SU-DHL-6 (cell line): ENCODE results near the gene TSSK3.
A peak's percentile ranks its signal among the peaks of the same experiment; 100 is the strongest.

Experiments
- H2AFZ ChIP-seq: fragments of 200-600 bp; sonication (generic); 2 replicates; pipeline ENCODE4 v1.6.1; 2014; ENCODE audit warnings: low read depth, mild to moderate bottlenecking, moderate library complexity, mixed read lengths, antibody characterized with exemption, low read length; ENCODE audit not compliant: severe bottlenecking
- H3F3A ChIP-seq: fragments of 200-600 bp; shearing (Covaris generic); 2 replicates; pipeline ENCODE4 v1.6.0; 2016; ENCODE audit warnings: antibody characterized with exemption, mild to moderate bottlenecking; ENCODE audit not compliant: insufficient read depth
- H3K27ac ChIP-seq: fragments of 200-600 bp; sonication (generic); 2 replicates; pipeline ENCODE4 v1.5.1; 2016; ENCODE audit warnings: low read depth, mild to moderate bottlenecking, low read length, moderate library complexity, mixed read lengths
- H3K27me3 ChIP-seq: fragments of 200-600 bp; sonication (generic), shearing (Covaris generic); 2 replicates; pipeline ENCODE4 v1.6.0; 2014; ENCODE audit warnings: mild to moderate bottlenecking, low read length
- H3K36me3 ChIP-seq: fragments of 200-600 bp; sonication (generic); 2 replicates; pipeline ENCODE4 v1.6.1; 2014; ENCODE audit warnings: mild to moderate bottlenecking, low read length, mixed read lengths
- H3K4me2 ChIP-seq: fragments of 300-600, 200-600 bp; shearing (Covaris generic), sonication (generic); 2 replicates; pipeline ENCODE4 v1.6.0; 2014; ENCODE audit warnings: low read length, low read depth, mild to moderate bottlenecking; ENCODE audit not compliant: poor library complexity, severe bottlenecking
- H3K4me3 ChIP-seq: fragments of 200-600 bp; sonication (generic); 2 replicates; pipeline ENCODE4 v1.5.1; 2014; ENCODE audit warnings: antibody characterized with exemption, low read length, mild to moderate bottlenecking, mixed read lengths; ENCODE audit not compliant: insufficient read depth, poor library complexity, severe bottlenecking
- H3K79me2 ChIP-seq: fragments of 200-600 bp; sonication (generic); 2 replicates; pipeline ENCODE4 v1.6.1; 2014; ENCODE audit warnings: mild to moderate bottlenecking, low read length, moderate library complexity; ENCODE audit not compliant: insufficient read depth
- H3K9ac ChIP-seq: fragments of 200-600 bp; sonication (generic); 2 replicates; pipeline ENCODE4 v1.7.0; 2014; ENCODE audit warnings: mild to moderate bottlenecking, low read length
- H3K9me2 ChIP-seq: fragments of 200-600 bp; sonication (generic); replicated peaks from 2 replicates; pipeline ENCODE4 v1.6.1; 2014; ENCODE audit warnings: low read length; ENCODE audit not compliant: insufficient read depth
- H3K9me3 ChIP-seq: fragments of 200-600 bp; sonication (generic); 2 replicates; pipeline ENCODE4 v1.6.1; 2014; ENCODE audit warnings: low read length, mixed read lengths; ENCODE audit not compliant: insufficient read depth
- H4K20me1 ChIP-seq: fragments of 200-600 bp; sonication (generic); 2 replicates; pipeline ENCODE4 v1.6.1; 2014; ENCODE audit warnings: low read depth, mild to moderate bottlenecking, antibody characterized with exemption, low read length, moderate library complexity, mixed read lengths
- EZH2phosphoT487 ChIP-seq: fragments of 200-600 bp; sonication (generic), shearing (Covaris generic); conservative IDR thresholded peaks from 2 replicates; pipeline ENCODE4 v1.6.1; 2018; ENCODE audit warnings: mild to moderate bottlenecking, antibody characterized with exemption, low read length, moderate library complexity, mixed read lengths
- TF ChIP-seq, protein P1 (sequence below): fragments of 200-600 bp; sonication (generic); IDR thresholded peaks from one replicate; pipeline ENCODE4 v1.5.1; 2017; ENCODE audit warnings: antibody characterized with exemption, mild to moderate bottlenecking, low read length, moderate library complexity; ENCODE audit not compliant: insufficient read depth, poor library complexity, severe bottlenecking

The TSSK3 gene

DNA sequence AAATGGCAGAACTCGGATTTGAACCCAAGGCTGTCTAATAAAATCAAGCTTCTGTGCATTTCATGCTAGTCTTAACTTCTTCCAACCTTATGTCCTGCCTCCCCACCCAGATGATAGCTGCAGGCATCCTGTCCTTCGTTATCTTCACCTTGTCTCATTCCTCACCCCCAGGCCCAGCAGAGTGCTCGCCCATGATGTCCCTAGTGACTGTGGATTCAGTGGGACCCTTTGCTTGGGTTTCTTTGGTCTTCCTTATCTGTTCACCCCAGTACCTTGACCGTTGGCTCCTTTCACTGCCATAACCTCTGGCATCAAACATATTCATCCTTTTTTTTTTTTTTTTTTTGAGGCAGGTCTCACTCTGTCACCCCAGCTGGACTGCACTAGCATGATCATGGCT is 37.5 kb downstream of the TSSK3 start:
- H4K20me1 ChIP-seq, result no peaks in the 10 kb centered on the region
- H3K36me3 ChIP-seq, result no peaks in the 10 kb centered on the region
- H3F3A ChIP-seq, result no peaks in the 10 kb centered on the region
- no peaks in the 10 kb centered on the region for H3K27me3 ChIP-seq
- H2AFZ ChIP-seq, result no peak overlapping the region
- H3K9me2 ChIP-seq, result no peaks in the 10 kb centered on the region
- no peak overlapping the region for H3K27ac ChIP-seq
- H3K4me2 ChIP-seq, result no peak overlapping the region
- TF ChIP-seq EZH2phosphoT487, result no peak
- TF ChIP-seq, protein P1, sequence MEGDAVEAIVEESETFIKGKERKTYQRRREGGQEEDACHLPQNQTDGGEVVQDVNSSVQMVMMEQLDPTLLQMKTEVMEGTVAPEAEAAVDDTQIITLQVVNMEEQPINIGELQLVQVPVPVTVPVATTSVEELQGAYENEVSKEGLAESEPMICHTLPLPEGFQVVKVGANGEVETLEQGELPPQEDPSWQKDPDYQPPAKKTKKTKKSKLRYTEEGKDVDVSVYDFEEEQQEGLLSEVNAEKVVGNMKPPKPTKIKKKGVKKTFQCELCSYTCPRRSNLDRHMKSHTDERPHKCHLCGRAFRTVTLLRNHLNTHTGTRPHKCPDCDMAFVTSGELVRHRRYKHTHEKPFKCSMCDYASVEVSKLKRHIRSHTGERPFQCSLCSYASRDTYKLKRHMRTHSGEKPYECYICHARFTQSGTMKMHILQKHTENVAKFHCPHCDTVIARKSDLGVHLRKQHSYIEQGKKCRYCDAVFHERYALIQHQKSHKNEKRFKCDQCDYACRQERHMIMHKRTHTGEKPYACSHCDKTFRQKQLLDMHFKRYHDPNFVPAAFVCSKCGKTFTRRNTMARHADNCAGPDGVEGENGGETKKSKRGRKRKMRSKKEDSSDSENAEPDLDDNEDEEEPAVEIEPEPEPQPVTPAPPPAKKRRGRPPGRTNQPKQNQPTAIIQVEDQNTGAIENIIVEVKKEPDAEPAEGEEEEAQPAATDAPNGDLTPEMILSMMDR, result no peak
- H3K79me2 ChIP-seq, result no peaks in the 10 kb centered on the region
- H3K9me3 ChIP-seq, result no peaks in the 10 kb centered on the region
- H3K9ac ChIP-seq, result no peak overlapping the region
- no peak overlapping the region for H3K4me3 ChIP-seq

DNA sequence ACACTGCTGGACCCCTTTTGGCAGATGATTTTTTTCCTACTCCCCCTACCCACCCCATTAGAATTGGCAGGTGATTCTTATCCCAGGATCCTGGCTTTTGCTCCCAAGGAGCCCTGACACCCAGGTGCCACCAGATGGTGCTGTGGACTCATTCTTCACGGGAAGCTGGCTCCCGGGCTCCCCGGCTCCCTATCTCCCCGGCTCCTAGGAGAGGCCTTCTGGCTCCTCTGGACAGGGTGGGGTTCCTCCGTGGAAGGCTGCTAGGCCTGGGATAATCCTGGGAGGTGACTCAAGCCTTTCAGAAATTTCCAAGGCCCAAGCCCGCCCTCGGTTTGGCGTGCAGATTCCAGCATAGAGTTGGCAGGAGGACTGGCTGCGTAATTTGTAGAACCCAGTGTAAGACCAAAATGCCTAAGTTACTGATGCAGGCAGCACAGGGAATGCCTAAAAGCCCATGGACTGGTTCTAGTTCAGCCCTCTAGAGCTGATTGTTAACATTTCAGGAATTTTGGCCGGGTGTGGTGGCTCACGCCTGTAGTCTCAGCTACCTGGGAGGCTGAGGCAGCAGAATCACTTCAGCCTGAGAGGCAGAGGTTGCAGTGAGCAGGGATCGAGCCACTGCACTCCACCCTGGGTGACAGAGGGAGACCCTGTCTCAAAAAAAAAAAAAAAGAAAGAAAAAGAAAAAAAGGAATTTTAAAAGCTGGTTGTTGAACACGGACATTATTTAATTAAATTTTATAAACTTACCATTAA is 38.7 kb downstream of the TSSK3 start:
- Histone ChIP-seq H3K4me3 (no peak overlapping the region), H3K4me2 (no peak overlapping the region), H3K79me2 (no peaks in the 10 kb centered on the region), H3K9me2 (no peaks in the 10 kb centered on the region), H3K9ac (no peak overlapping the region), H3K27me3 (no peaks in the 10 kb centered on the region), H4K20me1 (no peaks in the 10 kb centered on the region), H3K36me3 (no peaks in the 10 kb centered on the region), H3F3A (no peaks in the 10 kb centered on the region), H3K9me3 (no peaks in the 10 kb centered on the region), H3K27ac (no peak overlapping the region), H2AFZ (no peak overlapping the region)
- TF ChIP-seq, protein P1, result peak; percentile 92
- no peak for TF ChIP-seq EZH2phosphoT487

DNA sequence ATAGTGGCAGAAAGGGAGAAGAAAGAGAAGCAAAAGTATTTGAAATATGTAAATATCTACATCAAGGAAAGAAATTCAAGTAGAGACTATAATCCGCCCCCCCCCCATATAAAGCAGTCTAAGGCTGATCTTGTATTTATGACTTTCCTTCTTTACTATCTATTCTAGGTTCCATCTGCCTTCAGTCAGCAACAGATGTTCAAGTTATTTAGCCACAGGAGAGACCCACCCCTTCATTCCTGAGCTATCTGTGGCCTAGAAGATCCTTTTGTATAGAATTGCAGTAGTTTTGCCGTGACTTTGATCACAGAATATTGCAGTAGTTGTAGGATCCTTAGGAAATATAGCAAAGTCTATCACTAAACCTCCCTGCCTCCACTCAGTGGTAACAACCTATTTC is 42.6 kb downstream of the TSSK3 start:
- Histone ChIP-seq H3K27me3 (no peaks in the 10 kb centered on the region), H3K9me3 (no peaks in the 10 kb centered on the region), H3K9ac (no peak overlapping the region), H3F3A (no peaks in the 10 kb centered on the region), H3K4me3 (no peak overlapping the region), H3K36me3 (no peaks in the 10 kb centered on the region), H3K27ac (no peak overlapping the region), H4K20me1 (no peaks in the 10 kb centered on the region), H3K79me2 (no peaks in the 10 kb centered on the region), H2AFZ (no peak overlapping the region), H3K9me2 (no peaks in the 10 kb centered on the region), H3K4me2 (no peak overlapping the region)
- TF ChIP-seq, protein P1, result no peak
- TF ChIP-seq EZH2phosphoT487, result no peak
